ENCODE measurements around the gene GRIA1. TPM values are rescaled to one million over a fixed set of nuclear protein-coding genes. Genes with fewer than 3 reads are reported as not detected.

GRIA1 gene
- total RNA-seq, 1 experiment from 2014 or later = 0.81 TPM

DNA sequence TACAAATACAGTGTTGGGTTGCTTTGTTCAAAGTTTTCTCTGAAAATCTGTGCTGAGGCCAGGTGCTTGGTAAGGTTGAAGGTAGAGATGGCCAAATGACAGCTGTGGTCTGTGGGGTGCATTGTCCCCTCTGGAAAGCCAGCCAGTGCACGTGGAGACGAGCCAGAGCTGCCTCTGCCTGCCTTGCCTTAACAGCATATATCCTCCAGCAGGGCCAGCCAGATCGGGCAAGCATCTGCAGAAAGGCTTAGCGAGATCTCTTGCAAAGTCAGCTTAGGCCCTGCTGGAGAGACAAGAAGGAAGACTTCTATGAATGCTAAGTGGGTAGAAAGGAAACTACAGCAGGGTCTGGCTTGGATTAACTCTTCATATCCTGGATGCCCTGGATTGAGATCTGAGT lies 49.5 kb downstream of the GRIA1 start (continued):
- TF ChIP-seq PRRX2 (CRISPR knock-in tag; IDR thresholded peaks at IDR 0.05) (no peak), NR1H2 (CRISPR knock-in tag; IDR thresholded peaks at IDR 0.05) (no peak), ZNF671 (CRISPR knock-in tag; IDR thresholded peaks at IDR 0.05) (no peak), ZNF423 (CRISPR knock-in tag; IDR thresholded peaks at IDR 0.05) (no peak)
- TF ChIP-seq, protein P1, sequence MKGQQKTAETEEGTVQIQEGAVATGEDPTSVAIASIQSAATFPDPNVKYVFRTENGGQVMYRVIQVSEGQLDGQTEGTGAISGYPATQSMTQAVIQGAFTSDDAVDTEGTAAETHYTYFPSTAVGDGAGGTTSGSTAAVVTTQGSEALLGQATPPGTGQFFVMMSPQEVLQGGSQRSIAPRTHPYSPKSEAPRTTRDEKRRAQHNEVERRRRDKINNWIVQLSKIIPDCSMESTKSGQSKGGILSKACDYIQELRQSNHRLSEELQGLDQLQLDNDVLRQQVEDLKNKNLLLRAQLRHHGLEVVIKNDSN (CRISPR knock-in tag; IDR thresholded peaks at IDR 0.05) = no peak

DNA sequence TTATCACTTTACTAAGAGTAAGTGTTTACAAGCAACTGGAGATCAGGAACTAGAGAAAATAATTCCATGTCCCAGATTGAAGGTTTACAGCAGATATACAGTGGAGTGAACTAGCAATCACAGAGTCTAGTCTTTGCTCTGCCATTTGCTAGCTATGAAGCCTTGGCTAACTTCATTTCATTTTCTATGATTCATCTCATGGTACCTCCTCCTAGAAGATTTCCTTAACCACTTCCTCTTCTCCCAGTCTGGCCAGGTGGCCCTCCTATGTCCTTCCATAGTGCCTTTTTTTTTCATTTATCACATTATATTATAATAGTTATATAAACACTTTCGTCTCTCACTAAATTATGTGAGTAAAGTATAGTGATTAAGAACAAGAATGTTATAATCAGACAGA lies 52.1 kb downstream of the GRIA1 start:
- DNase-seq (ENCODE audit: low spot score) (no peak), ATAC-seq (no peak)
- Mint-ChIP-seq H3K27me3 (ENCODE audit: low read depth) (no peaks in the 10 kb centered on the region), H3K27ac (no peak overlapping the region), H3K4me1 (no peaks in the 10 kb centered on the region), H3K36me3 (no peaks in the 10 kb centered on the region), H3K9me3 (peaks cover 7% of the 10 kb centered on the region; the same call in 1 of the 2 replicates), H3K4me3 (no peak overlapping the region)
- TF ChIP-seq ESRRA (CRISPR knock-in tag; IDR thresholded peaks at IDR 0.05; ENCODE audit: borderline replicate concordance) = no peak
- TF ChIP-seq ZNF317 (CRISPR knock-in tag; IDR thresholded peaks at IDR 0.05; ENCODE audit: borderline replicate concordance, low read depth) = no peak
- TF ChIP-seq SP1 (CRISPR knock-in tag; conservative IDR thresholded peaks at IDR 0.05) = no peak
- no peak for TF ChIP-seq SMAD4 (CRISPR knock-in tag; IDR thresholded peaks at IDR 0.05)
- TF ChIP-seq, protein P2, sequence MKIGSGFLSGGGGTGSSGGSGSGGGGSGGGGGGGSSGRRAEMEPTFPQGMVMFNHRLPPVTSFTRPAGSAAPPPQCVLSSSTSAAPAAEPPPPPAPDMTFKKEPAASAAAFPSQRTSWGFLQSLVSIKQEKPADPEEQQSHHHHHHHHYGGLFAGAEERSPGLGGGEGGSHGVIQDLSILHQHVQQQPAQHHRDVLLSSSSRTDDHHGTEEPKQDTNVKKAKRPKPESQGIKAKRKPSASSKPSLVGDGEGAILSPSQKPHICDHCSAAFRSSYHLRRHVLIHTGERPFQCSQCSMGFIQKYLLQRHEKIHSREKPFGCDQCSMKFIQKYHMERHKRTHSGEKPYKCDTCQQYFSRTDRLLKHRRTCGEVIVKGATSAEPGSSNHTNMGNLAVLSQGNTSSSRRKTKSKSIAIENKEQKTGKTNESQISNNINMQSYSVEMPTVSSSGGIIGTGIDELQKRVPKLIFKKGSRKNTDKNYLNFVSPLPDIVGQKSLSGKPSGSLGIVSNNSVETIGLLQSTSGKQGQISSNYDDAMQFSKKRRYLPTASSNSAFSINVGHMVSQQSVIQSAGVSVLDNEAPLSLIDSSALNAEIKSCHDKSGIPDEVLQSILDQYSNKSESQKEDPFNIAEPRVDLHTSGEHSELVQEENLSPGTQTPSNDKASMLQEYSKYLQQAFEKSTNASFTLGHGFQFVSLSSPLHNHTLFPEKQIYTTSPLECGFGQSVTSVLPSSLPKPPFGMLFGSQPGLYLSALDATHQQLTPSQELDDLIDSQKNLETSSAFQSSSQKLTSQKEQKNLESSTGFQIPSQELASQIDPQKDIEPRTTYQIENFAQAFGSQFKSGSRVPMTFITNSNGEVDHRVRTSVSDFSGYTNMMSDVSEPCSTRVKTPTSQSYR (CRISPR knock-in tag; IDR thresholded peaks at IDR 0.05) = no peak
- no peak for TF ChIP-seq ZNF121 (CRISPR knock-in tag; IDR thresholded peaks at IDR 0.05)
- TF ChIP-seq, protein P3, sequence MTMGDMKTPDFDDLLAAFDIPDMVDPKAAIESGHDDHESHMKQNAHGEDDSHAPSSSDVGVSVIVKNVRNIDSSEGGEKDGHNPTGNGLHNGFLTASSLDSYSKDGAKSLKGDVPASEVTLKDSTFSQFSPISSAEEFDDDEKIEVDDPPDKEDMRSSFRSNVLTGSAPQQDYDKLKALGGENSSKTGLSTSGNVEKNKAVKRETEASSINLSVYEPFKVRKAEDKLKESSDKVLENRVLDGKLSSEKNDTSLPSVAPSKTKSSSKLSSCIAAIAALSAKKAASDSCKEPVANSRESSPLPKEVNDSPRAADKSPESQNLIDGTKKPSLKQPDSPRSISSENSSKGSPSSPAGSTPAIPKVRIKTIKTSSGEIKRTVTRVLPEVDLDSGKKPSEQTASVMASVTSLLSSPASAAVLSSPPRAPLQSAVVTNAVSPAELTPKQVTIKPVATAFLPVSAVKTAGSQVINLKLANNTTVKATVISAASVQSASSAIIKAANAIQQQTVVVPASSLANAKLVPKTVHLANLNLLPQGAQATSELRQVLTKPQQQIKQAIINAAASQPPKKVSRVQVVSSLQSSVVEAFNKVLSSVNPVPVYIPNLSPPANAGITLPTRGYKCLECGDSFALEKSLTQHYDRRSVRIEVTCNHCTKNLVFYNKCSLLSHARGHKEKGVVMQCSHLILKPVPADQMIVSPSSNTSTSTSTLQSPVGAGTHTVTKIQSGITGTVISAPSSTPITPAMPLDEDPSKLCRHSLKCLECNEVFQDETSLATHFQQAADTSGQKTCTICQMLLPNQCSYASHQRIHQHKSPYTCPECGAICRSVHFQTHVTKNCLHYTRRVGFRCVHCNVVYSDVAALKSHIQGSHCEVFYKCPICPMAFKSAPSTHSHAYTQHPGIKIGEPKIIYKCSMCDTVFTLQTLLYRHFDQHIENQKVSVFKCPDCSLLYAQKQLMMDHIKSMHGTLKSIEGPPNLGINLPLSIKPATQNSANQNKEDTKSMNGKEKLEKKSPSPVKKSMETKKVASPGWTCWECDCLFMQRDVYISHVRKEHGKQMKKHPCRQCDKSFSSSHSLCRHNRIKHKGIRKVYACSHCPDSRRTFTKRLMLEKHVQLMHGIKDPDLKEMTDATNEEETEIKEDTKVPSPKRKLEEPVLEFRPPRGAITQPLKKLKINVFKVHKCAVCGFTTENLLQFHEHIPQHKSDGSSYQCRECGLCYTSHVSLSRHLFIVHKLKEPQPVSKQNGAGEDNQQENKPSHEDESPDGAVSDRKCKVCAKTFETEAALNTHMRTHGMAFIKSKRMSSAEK (CRISPR knock-in tag; IDR thresholded peaks at IDR 0.05; ENCODE audit: borderline replicate concordance) = no peak
- TF ChIP-seq FOXP1 (CRISPR knock-in tag; IDR thresholded peaks at IDR 0.05; ENCODE audit: borderline replicate concordance) = no peak
- TF ChIP-seq, protein P4, sequence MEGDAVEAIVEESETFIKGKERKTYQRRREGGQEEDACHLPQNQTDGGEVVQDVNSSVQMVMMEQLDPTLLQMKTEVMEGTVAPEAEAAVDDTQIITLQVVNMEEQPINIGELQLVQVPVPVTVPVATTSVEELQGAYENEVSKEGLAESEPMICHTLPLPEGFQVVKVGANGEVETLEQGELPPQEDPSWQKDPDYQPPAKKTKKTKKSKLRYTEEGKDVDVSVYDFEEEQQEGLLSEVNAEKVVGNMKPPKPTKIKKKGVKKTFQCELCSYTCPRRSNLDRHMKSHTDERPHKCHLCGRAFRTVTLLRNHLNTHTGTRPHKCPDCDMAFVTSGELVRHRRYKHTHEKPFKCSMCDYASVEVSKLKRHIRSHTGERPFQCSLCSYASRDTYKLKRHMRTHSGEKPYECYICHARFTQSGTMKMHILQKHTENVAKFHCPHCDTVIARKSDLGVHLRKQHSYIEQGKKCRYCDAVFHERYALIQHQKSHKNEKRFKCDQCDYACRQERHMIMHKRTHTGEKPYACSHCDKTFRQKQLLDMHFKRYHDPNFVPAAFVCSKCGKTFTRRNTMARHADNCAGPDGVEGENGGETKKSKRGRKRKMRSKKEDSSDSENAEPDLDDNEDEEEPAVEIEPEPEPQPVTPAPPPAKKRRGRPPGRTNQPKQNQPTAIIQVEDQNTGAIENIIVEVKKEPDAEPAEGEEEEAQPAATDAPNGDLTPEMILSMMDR (IDR thresholded peaks at IDR 0.05) = no peak
- TF ChIP-seq, protein P5, sequence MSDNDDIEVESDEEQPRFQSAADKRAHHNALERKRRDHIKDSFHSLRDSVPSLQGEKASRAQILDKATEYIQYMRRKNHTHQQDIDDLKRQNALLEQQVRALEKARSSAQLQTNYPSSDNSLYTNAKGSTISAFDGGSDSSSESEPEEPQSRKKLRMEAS (CRISPR knock-in tag; IDR thresholded peaks at IDR 0.05) = no peak
- ChIA-PET POLR2A (no interaction called here), CTCF (no interaction called here)

DNA sequence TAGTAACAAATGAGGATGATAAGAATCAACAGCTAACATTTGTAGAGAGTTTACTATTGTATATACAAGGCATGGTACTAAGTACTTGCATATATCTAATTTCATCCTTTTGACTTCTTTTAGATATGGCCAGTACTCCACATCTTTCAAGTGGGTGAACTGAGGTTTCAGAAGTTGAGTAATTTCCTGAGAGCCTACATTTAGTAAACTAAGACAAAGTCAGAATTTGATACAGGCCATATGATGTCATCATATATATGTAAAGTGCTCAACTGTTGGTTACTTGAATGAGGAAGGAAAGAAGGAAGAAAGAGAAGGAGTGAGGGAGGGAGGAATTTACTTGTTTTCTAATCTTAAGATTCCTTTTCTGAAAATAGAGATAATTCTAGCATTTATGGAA lies 52.8 kb downstream of the GRIA1 start:
- H3K27me3 Mint-ChIP-seq (ENCODE audit: low read depth) = no peaks in the 10 kb centered on the region
- ChIA-PET POLR2A (no interaction called here), CTCF (no interaction called here)
- DNase-seq (ENCODE audit: low spot score) = no peak
- no peak for ATAC-seq
- H3K27ac Mint-ChIP-seq = no peak overlapping the region
- no peak overlapping the region for H3K4me3 Mint-ChIP-seq
- H3K9me3 Mint-ChIP-seq = peaks cover 7% of the 10 kb centered on the region; the same call in 1 of the 2 replicates
- TF ChIP-seq JAZF1 (CRISPR knock-in tag; IDR thresholded peaks at IDR 0.05) = no peak
- TF ChIP-seq, protein P6, sequence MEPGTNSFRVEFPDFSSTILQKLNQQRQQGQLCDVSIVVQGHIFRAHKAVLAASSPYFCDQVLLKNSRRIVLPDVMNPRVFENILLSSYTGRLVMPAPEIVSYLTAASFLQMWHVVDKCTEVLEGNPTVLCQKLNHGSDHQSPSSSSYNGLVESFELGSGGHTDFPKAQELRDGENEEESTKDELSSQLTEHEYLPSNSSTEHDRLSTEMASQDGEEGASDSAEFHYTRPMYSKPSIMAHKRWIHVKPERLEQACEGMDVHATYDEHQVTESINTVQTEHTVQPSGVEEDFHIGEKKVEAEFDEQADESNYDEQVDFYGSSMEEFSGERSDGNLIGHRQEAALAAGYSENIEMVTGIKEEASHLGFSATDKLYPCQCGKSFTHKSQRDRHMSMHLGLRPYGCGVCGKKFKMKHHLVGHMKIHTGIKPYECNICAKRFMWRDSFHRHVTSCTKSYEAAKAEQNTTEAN (CRISPR knock-in tag; IDR thresholded peaks at IDR 0.05) = no peak
- TF ChIP-seq, protein P7, sequence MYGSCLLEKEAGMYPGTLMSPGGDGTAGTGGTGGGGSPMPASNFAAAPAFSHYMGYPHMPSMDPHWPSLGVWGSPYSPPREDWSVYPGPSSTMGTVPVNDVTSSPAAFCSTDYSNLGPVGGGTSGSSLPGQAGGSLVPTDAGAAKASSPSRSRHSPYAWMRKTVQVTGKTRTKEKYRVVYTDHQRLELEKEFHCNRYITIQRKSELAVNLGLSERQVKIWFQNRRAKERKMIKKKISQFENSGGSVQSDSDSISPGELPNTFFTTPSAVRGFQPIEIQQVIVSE (CRISPR knock-in tag; IDR thresholded peaks at IDR 0.05; ENCODE audit: borderline replicate concordance) = no peak
- TF ChIP-seq, protein P8, sequence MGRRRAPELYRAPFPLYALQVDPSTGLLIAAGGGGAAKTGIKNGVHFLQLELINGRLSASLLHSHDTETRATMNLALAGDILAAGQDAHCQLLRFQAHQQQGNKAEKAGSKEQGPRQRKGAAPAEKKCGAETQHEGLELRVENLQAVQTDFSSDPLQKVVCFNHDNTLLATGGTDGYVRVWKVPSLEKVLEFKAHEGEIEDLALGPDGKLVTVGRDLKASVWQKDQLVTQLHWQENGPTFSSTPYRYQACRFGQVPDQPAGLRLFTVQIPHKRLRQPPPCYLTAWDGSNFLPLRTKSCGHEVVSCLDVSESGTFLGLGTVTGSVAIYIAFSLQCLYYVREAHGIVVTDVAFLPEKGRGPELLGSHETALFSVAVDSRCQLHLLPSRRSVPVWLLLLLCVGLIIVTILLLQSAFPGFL (CRISPR knock-in tag; IDR thresholded peaks at IDR 0.05; ENCODE audit: borderline replicate concordance) = no peak
- TF ChIP-seq FOXJ3 (CRISPR knock-in tag; IDR thresholded peaks at IDR 0.05; ENCODE audit: borderline replicate concordance) = no peak
- TF ChIP-seq, protein P9, sequence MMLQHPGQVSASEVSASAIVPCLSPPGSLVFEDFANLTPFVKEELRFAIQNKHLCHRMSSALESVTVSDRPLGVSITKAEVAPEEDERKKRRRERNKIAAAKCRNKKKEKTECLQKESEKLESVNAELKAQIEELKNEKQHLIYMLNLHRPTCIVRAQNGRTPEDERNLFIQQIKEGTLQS (CRISPR knock-in tag; conservative IDR thresholded peaks at IDR 0.05) = no peak
- H3K4me1 Mint-ChIP-seq = no peaks in the 10 kb centered on the region
- no peaks in the 10 kb centered on the region for H3K36me3 Mint-ChIP-seq

Measured in WTC11 (cell line).